Subcutaneous adipose tissue (tissue), 4 donors: ENCODE measurements around the gene RAP1GAP2. TPM values are rescaled to one million over a fixed set of nuclear protein-coding genes. Genes with fewer than 3 reads are reported as not detected.

Experiments
- total RNA-seq, 4 donors: library from RNA; depleted of rRNA; stranded (reverse); fragments of >200 nt; gene quantifications; one replicate each; pipeline ENCODE4 v1.1.0, GENCODE V29; 2016
- TF ChIP-seq, protein P1 (sequence below): fragments of 450-650 bp; IDR thresholded peaks from one replicate; pipeline ENCODE4 v1.5.1; 2016; ENCODE audit warnings: low read depth, mild to moderate bottlenecking, control low read depth, antibody characterized with exemption, moderate library complexity

Gene RAP1GAP2
- total RNA-seq, 4 donors from 2014 or later = 1.9 to 6.1 (median 3.4) TPM

DNA sequence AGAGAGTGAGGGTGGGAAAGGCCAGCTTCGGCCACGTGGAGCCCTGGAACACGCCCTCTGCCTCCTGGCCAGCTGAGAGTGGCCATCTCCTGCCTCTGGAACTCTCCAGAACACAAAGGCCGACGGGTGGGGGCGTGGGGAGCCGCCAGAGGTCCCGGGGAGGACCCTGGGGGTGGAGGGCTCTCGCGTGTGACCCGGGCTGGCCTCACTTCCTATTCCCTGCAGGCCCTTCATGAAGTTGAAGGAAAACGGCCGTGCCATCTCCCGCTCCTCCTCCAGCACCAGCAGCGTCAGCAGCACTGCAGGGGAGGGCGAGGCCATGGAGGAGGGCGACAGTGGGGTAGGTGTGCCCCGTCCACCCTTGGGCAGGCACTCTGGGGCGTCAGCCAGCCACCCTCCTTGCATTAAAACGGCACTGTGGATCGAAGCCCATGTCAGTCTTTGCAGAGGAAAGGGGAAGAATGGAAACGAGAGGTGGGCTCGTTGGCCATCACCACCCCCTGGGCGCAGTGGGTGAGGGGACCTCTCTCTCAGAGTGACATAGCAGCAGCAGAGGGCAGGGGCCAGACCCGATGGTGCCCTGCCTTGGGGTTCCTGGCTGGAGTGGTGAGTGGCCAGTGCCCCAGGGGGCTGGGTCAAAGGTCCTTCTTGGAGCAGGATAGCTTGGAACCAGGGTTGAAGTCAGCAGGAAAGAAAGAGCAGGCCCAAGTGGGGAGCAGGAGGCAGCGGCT is 230.1 kb downstream of the RAP1GAP2 start:
- TF ChIP-seq, protein P1, sequence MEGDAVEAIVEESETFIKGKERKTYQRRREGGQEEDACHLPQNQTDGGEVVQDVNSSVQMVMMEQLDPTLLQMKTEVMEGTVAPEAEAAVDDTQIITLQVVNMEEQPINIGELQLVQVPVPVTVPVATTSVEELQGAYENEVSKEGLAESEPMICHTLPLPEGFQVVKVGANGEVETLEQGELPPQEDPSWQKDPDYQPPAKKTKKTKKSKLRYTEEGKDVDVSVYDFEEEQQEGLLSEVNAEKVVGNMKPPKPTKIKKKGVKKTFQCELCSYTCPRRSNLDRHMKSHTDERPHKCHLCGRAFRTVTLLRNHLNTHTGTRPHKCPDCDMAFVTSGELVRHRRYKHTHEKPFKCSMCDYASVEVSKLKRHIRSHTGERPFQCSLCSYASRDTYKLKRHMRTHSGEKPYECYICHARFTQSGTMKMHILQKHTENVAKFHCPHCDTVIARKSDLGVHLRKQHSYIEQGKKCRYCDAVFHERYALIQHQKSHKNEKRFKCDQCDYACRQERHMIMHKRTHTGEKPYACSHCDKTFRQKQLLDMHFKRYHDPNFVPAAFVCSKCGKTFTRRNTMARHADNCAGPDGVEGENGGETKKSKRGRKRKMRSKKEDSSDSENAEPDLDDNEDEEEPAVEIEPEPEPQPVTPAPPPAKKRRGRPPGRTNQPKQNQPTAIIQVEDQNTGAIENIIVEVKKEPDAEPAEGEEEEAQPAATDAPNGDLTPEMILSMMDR = no peak

DNA sequence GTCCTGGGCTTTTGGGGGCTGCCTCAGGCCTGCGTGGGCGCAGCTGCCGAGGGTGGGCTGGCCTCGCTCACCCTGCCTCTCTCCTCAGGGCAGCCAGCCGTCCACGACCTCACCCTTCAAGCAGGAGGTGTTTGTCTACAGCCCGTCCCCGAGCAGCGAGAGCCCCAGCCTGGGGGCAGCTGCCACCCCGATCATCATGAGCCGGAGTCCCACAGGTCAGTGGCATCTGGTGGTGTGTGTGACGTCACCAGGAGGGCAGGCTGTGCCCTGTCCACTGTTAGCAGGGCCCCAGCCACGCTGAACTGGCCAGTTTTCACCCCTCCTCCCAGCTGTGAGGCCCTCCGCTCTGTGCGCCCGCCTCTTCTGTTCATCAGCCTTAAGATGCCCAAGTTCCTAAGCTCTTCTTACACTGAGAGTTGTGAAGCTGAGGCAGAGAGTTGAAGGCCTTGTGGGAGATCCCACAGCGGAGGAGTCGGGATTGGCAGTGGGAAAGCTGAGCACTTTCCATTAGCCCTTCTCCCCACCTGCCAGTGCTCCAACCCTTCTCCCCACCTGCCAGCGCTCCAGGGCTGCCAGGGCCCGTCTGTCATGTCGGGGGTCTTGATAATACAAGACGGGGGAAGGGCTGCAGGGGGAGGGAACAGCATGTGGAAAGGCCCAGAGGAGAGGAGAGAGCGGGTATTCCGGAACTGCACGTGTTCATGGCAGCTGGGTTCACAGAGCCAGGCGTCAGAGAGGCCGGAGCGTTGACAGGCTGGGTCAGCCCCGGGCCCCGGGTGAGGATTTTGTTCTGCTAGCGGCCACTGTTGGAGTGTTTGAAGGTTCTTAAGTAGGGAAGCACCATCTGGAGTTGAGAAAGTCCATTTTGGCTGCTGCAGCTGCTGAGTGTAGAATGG is 230.9 kb downstream of the RAP1GAP2 start:
- TF ChIP-seq, protein P1 = no peak

DNA sequence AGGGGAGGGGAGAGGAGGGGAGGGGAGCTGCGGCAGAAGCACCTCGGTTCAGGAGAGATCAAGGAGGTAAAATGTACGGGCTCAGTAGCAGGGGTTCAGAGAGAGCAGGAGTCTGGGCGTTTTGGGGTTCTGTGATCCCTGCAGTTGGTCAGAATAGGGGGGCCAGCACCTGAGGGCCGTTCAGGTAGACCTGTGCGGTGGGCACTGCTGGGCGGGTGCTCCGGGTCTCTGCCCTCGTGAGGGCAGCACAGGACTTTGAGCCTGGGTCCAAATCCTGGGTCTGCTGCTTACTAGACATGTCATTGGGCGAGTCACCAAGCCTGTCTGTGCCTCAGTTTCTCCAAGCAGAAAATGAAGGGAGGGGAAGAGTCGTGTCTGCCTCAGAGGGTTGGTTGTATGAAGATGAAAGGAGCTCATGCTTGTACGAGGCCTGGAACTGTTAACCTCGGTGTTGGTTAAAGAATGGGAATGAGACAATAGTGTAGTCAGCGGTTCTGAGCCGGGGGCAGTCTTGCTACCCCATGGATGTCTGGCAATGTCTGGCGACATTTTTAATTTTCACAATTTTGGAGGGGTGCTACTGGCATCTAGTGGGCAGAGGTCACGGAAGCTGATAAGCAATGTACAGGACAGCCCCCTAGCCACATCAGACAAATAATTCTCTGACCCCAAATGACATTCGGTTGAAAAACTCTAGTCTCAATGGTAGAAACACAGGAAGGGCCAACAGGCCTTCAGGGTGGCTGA is 231.7 kb downstream of the RAP1GAP2 start:
- TF ChIP-seq, protein P1 = no peak

DNA sequence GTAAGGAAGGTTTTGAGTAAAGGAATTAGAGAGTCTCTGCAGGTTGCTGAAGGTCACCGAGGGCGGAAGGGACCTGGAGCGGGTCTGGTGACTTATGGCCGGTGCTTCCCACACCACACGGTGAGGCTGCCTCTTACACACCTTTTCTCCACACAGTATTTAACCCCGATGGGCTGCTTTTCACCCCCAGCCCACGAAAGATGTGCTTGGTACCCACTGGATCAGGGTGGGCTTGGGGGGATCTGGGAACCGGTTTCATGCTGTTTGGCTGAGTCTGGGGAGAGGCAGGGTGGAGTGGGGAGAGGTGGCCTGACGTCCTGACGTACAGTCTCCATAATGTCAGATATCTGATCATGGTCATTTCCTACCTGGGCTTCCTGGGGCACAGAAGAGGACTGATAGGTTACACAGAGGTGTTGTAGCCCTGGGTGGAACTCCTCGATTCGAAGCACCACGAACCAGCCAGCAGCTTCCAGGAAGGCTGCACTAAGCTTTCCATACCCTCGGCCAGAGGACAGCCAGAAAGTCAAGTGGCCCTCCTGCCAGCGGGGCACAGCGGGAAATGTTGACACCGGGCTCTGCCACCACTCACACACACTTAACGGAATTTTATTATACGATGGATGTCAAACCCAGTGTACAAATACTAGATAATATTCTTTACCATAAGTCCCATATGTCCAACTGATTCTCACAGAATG is 233.1 kb downstream of the RAP1GAP2 start:
- TF ChIP-seq, protein P1 = no peak

DNA sequence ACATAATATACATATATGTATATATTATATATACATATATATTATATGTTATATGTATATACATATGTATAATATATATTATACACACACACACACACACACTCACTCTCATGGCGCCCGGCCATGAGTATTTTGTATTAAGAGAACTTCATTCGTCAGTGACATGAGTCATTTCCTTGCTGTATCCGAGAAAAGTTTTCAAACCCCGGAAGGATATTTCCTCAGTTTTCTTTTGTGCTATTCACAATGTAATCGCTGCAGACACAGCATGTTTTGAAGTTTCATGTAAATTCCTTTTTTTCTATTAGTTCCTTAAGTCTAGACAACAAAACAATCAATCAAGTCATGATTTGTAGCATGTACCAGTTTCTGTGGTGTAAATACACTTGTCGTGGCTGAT is 233.9 kb downstream of the RAP1GAP2 start:
- TF ChIP-seq, protein P1 = no peak

DNA sequence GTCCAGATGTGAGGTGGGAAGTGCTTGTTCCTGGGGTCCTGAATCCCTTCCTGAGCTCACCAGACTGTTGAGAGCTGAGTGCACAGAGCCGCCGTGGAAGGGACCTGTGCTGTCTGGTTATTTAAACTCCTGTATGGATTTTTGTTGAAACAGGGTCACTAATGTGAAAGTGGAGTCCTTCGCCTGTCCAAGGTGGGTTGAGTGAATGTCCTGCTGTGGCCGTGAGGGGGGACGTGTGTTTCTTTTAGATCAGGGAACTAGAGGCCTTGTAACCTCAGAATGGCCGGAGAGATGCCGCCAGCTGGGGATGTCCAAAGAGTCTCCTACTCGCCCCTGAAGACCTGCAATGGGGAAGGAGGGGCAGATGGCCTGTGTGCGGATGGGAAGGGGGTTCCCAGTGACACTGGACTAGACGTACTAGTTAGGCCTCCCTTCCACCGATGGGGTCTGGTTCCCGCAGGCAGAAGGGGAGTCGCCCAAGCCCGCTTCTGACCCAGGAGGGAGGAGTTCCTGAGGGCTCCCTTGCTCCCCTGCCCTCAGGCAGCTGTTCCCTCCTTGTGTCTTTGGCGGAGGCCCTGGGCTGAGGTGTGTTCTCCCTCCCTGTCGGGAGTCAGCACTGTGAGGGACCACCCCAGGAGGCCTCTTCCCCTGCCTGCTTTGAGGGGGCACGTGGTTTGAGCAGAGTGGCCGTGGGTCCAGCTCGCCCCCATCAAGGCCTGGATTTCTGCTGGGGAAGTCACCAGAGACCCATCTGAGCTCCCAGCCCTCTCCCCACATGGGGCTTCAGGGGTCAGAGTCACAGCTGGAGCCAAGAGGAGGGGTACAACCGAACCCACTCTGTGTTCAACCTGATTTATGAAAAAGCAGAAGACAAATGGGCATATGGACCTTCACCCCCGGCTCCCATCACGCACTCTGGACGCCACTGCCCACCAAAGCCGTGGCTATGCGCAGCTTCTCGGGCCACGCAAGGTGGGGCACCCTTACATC is 236.3 kb downstream of the RAP1GAP2 start:
- TF ChIP-seq, protein P1 = no peak
